Loucy (cell line): ENCODE data around the gene COBLL1.

ENCODE experiments used
- EZH2phosphoT487 ChIP-seq: fragments of 200-600 bp; IDR thresholded peaks from 2 replicates; pipeline ENCODE4 v1.6.1; 2018; ENCODE audit warnings: antibody characterized with exemption, mild to moderate bottlenecking, moderate library complexity, borderline replicate concordance
- TF ChIP-seq, protein P1 (sequence below): fragments of 200-600 bp; sonication (generic); conservative IDR thresholded peaks from 2 replicates; pipeline ENCODE4 v1.5.1; 2014; ENCODE audit warnings: mild to moderate bottlenecking, antibody characterized with exemption, low read length

DNA sequence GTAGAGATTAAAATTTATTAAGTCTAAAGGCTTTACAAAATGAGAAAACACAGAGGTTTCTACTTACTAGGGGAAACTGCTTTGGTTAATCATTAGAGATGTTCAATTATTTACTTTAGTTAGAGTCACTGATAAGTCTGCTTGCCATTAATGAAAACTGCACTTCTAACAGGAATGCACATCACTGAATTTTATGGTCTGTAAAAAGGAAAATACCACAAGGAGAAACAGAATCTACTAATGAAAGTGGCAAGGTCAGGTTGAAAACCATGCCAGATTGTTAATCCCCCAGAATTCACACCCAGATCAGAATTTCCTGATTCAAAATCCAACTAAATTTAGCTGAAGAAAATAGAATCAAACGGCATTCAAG lies 129.9 kb downstream of the COBLL1 start:
- TF ChIP-seq, protein P1, sequence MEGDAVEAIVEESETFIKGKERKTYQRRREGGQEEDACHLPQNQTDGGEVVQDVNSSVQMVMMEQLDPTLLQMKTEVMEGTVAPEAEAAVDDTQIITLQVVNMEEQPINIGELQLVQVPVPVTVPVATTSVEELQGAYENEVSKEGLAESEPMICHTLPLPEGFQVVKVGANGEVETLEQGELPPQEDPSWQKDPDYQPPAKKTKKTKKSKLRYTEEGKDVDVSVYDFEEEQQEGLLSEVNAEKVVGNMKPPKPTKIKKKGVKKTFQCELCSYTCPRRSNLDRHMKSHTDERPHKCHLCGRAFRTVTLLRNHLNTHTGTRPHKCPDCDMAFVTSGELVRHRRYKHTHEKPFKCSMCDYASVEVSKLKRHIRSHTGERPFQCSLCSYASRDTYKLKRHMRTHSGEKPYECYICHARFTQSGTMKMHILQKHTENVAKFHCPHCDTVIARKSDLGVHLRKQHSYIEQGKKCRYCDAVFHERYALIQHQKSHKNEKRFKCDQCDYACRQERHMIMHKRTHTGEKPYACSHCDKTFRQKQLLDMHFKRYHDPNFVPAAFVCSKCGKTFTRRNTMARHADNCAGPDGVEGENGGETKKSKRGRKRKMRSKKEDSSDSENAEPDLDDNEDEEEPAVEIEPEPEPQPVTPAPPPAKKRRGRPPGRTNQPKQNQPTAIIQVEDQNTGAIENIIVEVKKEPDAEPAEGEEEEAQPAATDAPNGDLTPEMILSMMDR = no peak
- TF ChIP-seq EZH2phosphoT487 = no peak
